NCI-H446 treated with DMSO at 0.1 percent for 48 hours (cell line): ENCODE data around the gene CEP128.
A peak's percentile ranks its signal among the peaks of the same experiment; 100 is the strongest.

Source experiments
- DNase-seq: peaks from one replicate; lab custom pipeline; 2025; lab: John Stamatoyannopoulos, UW

CEP128 gene

GRCh38 chr14:80664576-80664975 is 277.0 kb downstream of the CEP128 start:
- no peak for DNase-seq

GRCh38 chr14:80663541-80663940 is 278.0 kb downstream of the CEP128 start:
- peak; percentile 78 for DNase-seq

- no peak for DNase-seq
Observed at GRCh38 chr14:80659783-80660182, 281.8 kb downstream of the CEP128 start.

GRCh38 chr14:80658733-80659132 is 282.8 kb downstream of the CEP128 start:
- no peak for DNase-seq

- DNase-seq, result peak; percentile 47
Observed at GRCh38 chr14:80658155-80658554, 283.4 kb downstream of the CEP128 start.

- no peak for DNase-seq
Observed at GRCh38 chr14:80653956-80654355, 287.6 kb downstream of the CEP128 start.

- no peak for DNase-seq
Observed at GRCh38 chr14:80645667-80646413, 295.7 kb downstream of the CEP128 start.

GRCh38 chr14:80644826-80645225 is 296.7 kb downstream of the CEP128 start:
- no peak for DNase-seq

GRCh38 chr14:80638620-80639515 is 302.7 kb downstream of the CEP128 start:
- DNase-seq, result no peak

GRCh38 chr14:80637756-80638619 is 303.6 kb downstream of the CEP128 start:
- no peak for DNase-seq

GRCh38 chr14:80636071-80636470 is 305.5 kb downstream of the CEP128 start:
- no peak for DNase-seq

- no peak for DNase-seq
Observed at GRCh38 chr14:80634106-80634758, 307.3 kb downstream of the CEP128 start.

GRCh38 chr14:80629606-80630005 is 311.9 kb downstream of the CEP128 start:
- DNase-seq, result no peak

GRCh38 chr14:80628547-80628946 is 313.0 kb downstream of the CEP128 start:
- DNase-seq, result no peak

- DNase-seq, result no peak
Observed at GRCh38 chr14:80627745-80628144, 313.8 kb downstream of the CEP128 start.

GRCh38 chr14:80624581-80624980 is 317.0 kb downstream of the CEP128 start:
- no peak for DNase-seq

GRCh38 chr14:80621701-80622100 is 319.8 kb downstream of the CEP128 start:
- no peak for DNase-seq

- no peak for DNase-seq
Observed at GRCh38 chr14:80620434-80620833, 321.1 kb downstream of the CEP128 start.

- DNase-seq, result no peak
Observed at GRCh38 chr14:80618751-80619329, 322.7 kb downstream of the CEP128 start.

GRCh38 chr14:80615831-80616230 is 325.7 kb downstream of the CEP128 start:
- DNase-seq, result no peak

- DNase-seq, result no peak
Observed at GRCh38 chr14:80609055-80609454, 332.5 kb downstream of the CEP128 start.
